ENCODE results near the gene MRPL36.
"Not testable (repeated sequence)": the region's sequence is repeated elsewhere in the genome, so short reads cannot be mapped to it uniquely, and the experiment has no call there.

Gene MRPL36

GRCh38 chr5:1799602-1800471 lies at the start of gene MRPL36:
Gene MRPL36, minus strand, starts transcription at chr5:1799837. Its CDS starts 902 bp downstream, at chr5:1798935.
- DNase-seq = peak; percentile 87 to 89

GRCh38 chr5:1847611-1848010 lies 48.0 kb upstream of the MRPL36 start:
- no peak for DNase-seq

- DNase-seq = no peak
Observed at GRCh38 chr5:1847056-1847455, 47.4 kb upstream of the MRPL36 start.

- no peak for DNase-seq
Observed at GRCh38 chr5:1846583-1846982, 46.9 kb upstream of the MRPL36 start.

GRCh38 chr5:1845696-1846095 lies 46.1 kb upstream of the MRPL36 start:
- DNase-seq = no peak

- DNase-seq = no peak
Observed at GRCh38 chr5:1844708-1845436, 45.2 kb upstream of the MRPL36 start.

- DNase-seq = not testable (repeated sequence)
Observed at GRCh38 chr5:1843761-1844160, 44.1 kb upstream of the MRPL36 start.

GRCh38 chr5:1842004-1842819 lies 42.6 kb upstream of the MRPL36 start:
- no peak for DNase-seq

- DNase-seq = no peak
Observed at GRCh38 chr5:1840741-1841521, 41.3 kb upstream of the MRPL36 start.

- DNase-seq = no peak
Observed at GRCh38 chr5:1840071-1840547, 40.5 kb upstream of the MRPL36 start.

GRCh38 chr5:1838013-1838412 lies 38.4 kb upstream of the MRPL36 start:
- no peak for DNase-seq

GRCh38 chr5:1836891-1837880 lies 37.5 kb upstream of the MRPL36 start:
- DNase-seq = no peak

- DNase-seq = no peak
Observed at GRCh38 chr5:1836176-1836890, 36.7 kb upstream of the MRPL36 start.

- no peak for DNase-seq
Observed at GRCh38 chr5:1835431-1835830, 35.8 kb upstream of the MRPL36 start.

- no peak for DNase-seq
Observed at GRCh38 chr5:1834721-1835429, 35.2 kb upstream of the MRPL36 start.

GRCh38 chr5:1834022-1834551 lies 34.5 kb upstream of the MRPL36 start:
- no peak for DNase-seq

- DNase-seq = no peak
Observed at GRCh38 chr5:1833264-1834021, 33.8 kb upstream of the MRPL36 start.

- no peak for DNase-seq
Observed at GRCh38 chr5:1832511-1833250, 33.0 kb upstream of the MRPL36 start.
